ENCODE results near the gene AOPEP. TPM values are rescaled to one million over a fixed set of nuclear protein-coding genes. Genes with fewer than 3 reads are reported as not detected.

AOPEP gene
- total and polyA plus RNA-seq, 2 of the 13 experiments (the other 11 are each of a cell fraction or from before 2014, with no cell fraction given), result 22.2 to 41.6 TPM

DNA sequence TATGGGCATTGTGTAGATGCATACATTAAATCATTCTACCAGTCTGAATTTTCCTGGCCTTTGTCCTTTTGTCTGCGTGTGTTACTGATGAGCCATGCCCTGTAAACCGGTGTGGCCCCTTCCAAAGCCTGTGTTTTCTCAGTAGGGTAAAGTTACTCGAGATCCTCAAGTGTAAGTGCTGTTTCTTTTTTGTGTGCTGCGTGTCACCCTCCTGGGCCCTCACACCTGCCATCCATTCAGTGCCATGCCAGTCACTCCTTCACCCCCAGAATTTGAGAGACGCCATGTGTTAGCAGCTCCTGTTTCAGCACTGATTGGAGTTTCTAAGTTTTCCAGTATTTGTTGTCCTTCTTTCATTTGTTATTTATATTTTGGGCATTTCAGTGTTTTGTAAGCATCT lies 302.8 kb downstream of the AOPEP start:
- H3K27me3 ChIP-seq (ENCODE audit: control insufficient read depth in 1 of 2, insufficient read depth in 2 of 2, low read length in 2 of 2), result no peaks in the 10 kb centered on the region
- peak overlapping the region; percentile 85 for H3K27ac ChIP-seq (ENCODE audit: extremely low read length, insufficient read depth, low read length)
- POLR2A ChIA-PET, result interaction anchor here (1.1 kb wide), 1 partner anchor 19 kb away, joined by 3 read pairs; no protein-coding TSS in a partner anchor
- DNase-seq (ENCODE audit: low spot score) (no peak), ATAC-seq (no peak), FAIRE-seq (no peak)
- intact Hi-C loops (cut with micrococcal nuclease; ENCODE audit: unreplicated experiment) (no loop called here), in situ Hi-C loops (cut with HindIII; ENCODE audit: extremely low pct_ligation_motif_present, low pct_unique_long_range_greater_than_20kb) (no loop called here)
- H3K9me3 ChIP-seq (ENCODE audit: low read length), result no peaks in the 10 kb centered on the region
- H3K4me2 ChIP-seq (ENCODE audit: low read depth, low read length), result 0 out of 2 replicates have a peak overlapping the region, but pooled peaks have one; percentile 16
- no TSS peak for BruUV-seq (replicated peaks)
- 76% methylated on average over 5 of the region's 5 CpGs for WGBS (ENCODE audit: low lambda C conversion rate)
- H2AFZ ChIP-seq (ENCODE audit: low read length), result no peak overlapping the region
- peaks cover 98% of the 10 kb centered on the region for H3K4me1 ChIP-seq (ENCODE audit: insufficient read depth, low read length)
- H4K20me1 ChIP-seq (ENCODE audit: insufficient read depth, low read length), result peaks cover 3% of the 10 kb centered on the region; the same call in 1 of the 2 replicates
- TF ChIP-seq, protein P1, sequence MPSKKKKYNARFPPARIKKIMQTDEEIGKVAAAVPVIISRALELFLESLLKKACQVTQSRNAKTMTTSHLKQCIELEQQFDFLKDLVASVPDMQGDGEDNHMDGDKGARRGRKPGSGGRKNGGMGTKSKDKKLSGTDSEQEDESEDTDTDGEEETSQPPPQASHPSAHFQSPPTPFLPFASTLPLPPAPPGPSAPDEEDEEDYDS (CRISPR knock-in tag; IDR thresholded peaks at IDR 0.05), result no peak
- TF ChIP-seq KLF16 (CRISPR knock-in tag; IDR thresholded peaks at IDR 0.05), result 0 out of 4 replicates have a peak, but pooled peaks of 1 of the 2 experiments have one; percentile 8
- H3K79me2 ChIP-seq (ENCODE audit: insufficient read depth, low read length), result peaks cover 99% of the 10 kb centered on the region
- H3K36me3 ChIP-seq (replicated peaks in 1 of 2; ENCODE audit: control insufficient read depth in 1 of 2, insufficient read depth in 2 of 2, low read length in 2 of 2), result peaks cover 6 to 36% of the 10 kb centered on the region in 2 experiments
- CTCF ChIA-PET (ENCODE audit: low intra/inter-chr PET ratio, low total read pairs), result no interaction called here
- H3K4me3 ChIP-seq (replicated peaks in 1 of 3; ENCODE audit: insufficient read depth in 1 of 3, low read depth in 2 of 3, low read length in 3 of 3), result no peak overlapping the region
- 0 out of 2 replicates have a peak overlapping the region, but pooled peaks have one; percentile 10 for H3K9ac ChIP-seq (ENCODE audit: insufficient read depth, low read depth, low read length)

DNA sequence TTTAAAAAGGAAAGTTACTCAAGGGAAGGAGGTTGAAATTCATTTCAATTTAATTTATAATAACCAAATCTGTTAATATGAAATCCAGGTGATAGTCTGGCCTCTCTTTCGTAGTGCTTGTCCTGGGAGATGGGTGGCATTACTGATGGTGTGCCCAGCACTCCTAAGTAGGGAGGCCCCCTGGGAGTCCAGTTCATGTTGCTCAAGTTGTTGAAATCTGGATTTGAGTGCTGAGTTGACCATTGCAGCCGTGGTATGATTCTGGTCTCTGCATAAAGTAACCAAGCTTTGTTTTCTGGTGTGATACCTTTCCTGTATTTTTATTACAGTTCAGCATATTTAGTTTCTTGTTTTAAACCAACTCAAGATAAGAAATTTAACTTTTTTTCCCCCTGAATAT lies 303.2 kb downstream of the AOPEP start:
- no peak overlapping the region for H2AFZ ChIP-seq (ENCODE audit: low read length)
- H3K36me3 ChIP-seq (replicated peaks in 1 of 2; ENCODE audit: control insufficient read depth in 1 of 2, insufficient read depth in 2 of 2, low read length in 2 of 2), result peaks cover 6 to 40% of the 10 kb centered on the region in 2 experiments
- 0 out of 4 replicates have a peak, but pooled peaks of 1 of the 2 experiments have one; percentile 6 for TF ChIP-seq KLF16 (CRISPR knock-in tag; IDR thresholded peaks at IDR 0.05)
- TF ChIP-seq, protein P2, sequence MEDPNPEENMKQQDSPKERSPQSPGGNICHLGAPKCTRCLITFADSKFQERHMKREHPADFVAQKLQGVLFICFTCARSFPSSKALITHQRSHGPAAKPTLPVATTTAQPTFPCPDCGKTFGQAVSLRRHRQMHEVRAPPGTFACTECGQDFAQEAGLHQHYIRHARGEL (CRISPR knock-in tag; IDR thresholded peaks at IDR 0.05), result no peak
- CTCF ChIA-PET (ENCODE audit: low intra/inter-chr PET ratio, low total read pairs), result no interaction called here
- peaks cover 97% of the 10 kb centered on the region for H3K4me1 ChIP-seq (ENCODE audit: insufficient read depth, low read length)
- H3K9ac ChIP-seq (ENCODE audit: insufficient read depth, low read depth, low read length), result no peak overlapping the region
- ATAC-seq, result no peak
- no peak for DNase-seq (ENCODE audit: low spot score)
- in situ Hi-C loops (cut with HindIII; ENCODE audit: extremely low pct_ligation_motif_present, low pct_unique_long_range_greater_than_20kb) (no loop called here), intact Hi-C loops (cut with micrococcal nuclease; ENCODE audit: unreplicated experiment) (loop anchor here (2.0 kb wide), 1 partner anchor 35 kb away; no protein-coding TSS in a partner anchor)
- no peak for FAIRE-seq
- no TSS peak for BruUV-seq (replicated peaks)
- H3K4me2 ChIP-seq (ENCODE audit: low read depth, low read length), result no peak overlapping the region
- H4K20me1 ChIP-seq (ENCODE audit: insufficient read depth, low read length), result peaks cover 3% of the 10 kb centered on the region; the same call in 1 of the 2 replicates
- no peak overlapping the region for H3K4me3 ChIP-seq (replicated peaks in 1 of 3; ENCODE audit: insufficient read depth in 1 of 3, low read depth in 2 of 3, low read length in 3 of 3)
- peaks cover 99% of the 10 kb centered on the region for H3K79me2 ChIP-seq (ENCODE audit: insufficient read depth, low read length)
- no peaks in the 10 kb centered on the region for H3K27me3 ChIP-seq (ENCODE audit: control insufficient read depth in 1 of 2, insufficient read depth in 2 of 2, low read length in 2 of 2)
- H3K27ac ChIP-seq (ENCODE audit: extremely low read length, insufficient read depth, low read length), result peak overlapping the region; percentile 85
- POLR2A ChIA-PET, result no interaction called here
- H3K9me3 ChIP-seq (ENCODE audit: low read length), result no peaks in the 10 kb centered on the region
- 86% methylated on average over 2 of the region's 2 CpGs for WGBS (ENCODE audit: low lambda C conversion rate)
